ENCODE results near the gene TCL1B.

The TCL1B gene

GRCh38 chr14:95665530-95665929 is 20.7 kb upstream of the TCL1B start:
- TF ChIP-seq ZNF384 (IDR thresholded peaks at IDR 0.05) = peak; percentile 94
- ChIA-PET POLR2A (interaction anchor here (1.7 kb wide), 1 partner anchor 9 kb away, joined by 5 read pairs; no protein-coding TSS in a partner anchor), CTCF (interaction anchor here (0.6 to 1.8 kb wide), 12 partner anchors 10 to 109 kb away, joined by 3 to 11 read pairs (median 4); no protein-coding TSS in a partner anchor)
- DNase-seq (ENCODE audit: extremely low spot score) = peak; percentile 36

DNA sequence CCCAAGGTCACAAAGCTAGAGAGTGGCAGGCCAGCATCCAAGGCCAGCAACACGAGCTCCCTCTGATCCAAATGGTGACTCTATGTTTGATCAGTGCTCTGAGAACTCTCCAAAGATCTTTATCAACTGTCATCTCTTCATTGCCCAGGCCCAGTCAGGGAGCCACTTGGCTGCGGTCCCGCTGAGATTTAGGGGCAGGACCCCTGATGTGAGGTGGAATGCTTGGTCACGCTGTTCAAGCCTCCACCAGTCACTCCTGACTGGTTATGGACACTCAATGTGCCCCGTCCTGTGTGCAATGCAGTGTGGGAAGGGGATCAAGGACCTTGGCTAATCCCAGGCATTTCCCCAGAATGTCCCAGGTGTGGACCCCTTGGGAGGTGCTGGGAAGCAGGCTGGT is 19.8 kb upstream of the TCL1B start:
- CTCF ChIA-PET = interaction anchor here (1.1 to 1.8 kb wide), 3 partner anchors 11 to 55 kb away, joined by 3 to 11 read pairs (median 5); no protein-coding TSS in a partner anchor
- POLR2A ChIA-PET = interaction anchor here (1.7 kb wide), 1 partner anchor 8 kb away, joined by 5 read pairs; no protein-coding TSS in a partner anchor

GRCh38 chr14:95667249-95667693 is 19.0 kb upstream of the TCL1B start:
- ChIA-PET POLR2A (no interaction called here), CTCF (interaction anchor here (1.1 kb wide), 2 partner anchors 15 to 56 kb away, joined by 3 read pairs; no protein-coding TSS in a partner anchor)
- DNase-seq (ENCODE audit: extremely low spot score) = no peak
- TF ChIP-seq TARDBP (IDR thresholded peaks at IDR 0.05) (no peak), SUZ12 (IDR thresholded peaks at IDR 0.05) (no peak), ARNT (IDR thresholded peaks at IDR 0.05) (no peak)
- TF ChIP-seq, protein P1, sequence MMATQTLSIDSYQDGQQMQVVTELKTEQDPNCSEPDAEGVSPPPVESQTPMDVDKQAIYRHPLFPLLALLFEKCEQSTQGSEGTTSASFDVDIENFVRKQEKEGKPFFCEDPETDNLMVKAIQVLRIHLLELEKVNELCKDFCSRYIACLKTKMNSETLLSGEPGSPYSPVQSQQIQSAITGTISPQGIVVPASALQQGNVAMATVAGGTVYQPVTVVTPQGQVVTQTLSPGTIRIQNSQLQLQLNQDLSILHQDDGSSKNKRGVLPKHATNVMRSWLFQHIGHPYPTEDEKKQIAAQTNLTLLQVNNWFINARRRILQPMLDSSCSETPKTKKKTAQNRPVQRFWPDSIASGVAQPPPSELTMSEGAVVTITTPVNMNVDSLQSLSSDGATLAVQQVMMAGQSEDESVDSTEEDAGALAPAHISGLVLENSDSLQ (IDR thresholded peaks at IDR 0.05) = no peak

More for the DNA sequence above, 19.8 kb upstream of the TCL1B start:
- TF ChIP-seq ARNT (IDR thresholded peaks at IDR 0.05) (no peak), SUZ12 (IDR thresholded peaks at IDR 0.05) (no peak), SP1 (IDR thresholded peaks at IDR 0.05) (no peak), HDGF (IDR thresholded peaks at IDR 0.05; ENCODE audit: borderline replicate concordance) (no peak), CTBP1 (IDR thresholded peaks at IDR 0.05; ENCODE audit: borderline replicate concordance) (no peak), ZNF384 (IDR thresholded peaks at IDR 0.05) (no peak)
- DNase-seq (ENCODE audit: extremely low spot score) = no peak

DNA sequence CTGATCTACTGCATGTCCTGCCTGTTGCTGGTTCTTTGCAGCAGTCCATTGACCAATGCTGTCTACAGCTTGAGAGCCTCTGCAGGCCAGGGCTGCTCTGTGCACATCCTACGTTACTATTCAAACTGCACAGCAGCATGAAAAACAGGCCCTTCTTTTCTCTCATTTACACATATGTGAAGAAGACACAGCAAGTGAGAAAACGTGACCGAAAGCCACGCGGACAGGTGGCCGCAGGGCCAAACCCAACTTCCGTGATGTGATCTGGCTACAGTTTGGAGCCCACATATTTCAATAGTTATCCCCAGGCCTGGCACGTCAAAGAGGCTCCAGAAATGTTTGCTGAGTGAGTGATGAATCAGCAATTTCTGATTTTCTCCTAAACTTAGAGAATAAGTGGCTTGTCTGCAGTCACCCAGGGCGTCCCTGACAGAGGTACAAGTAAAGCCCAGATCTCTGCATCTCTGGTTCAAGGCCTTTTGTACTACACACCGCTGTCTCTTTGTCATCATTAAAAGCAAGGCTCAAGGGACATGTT is 17.9 kb upstream of the TCL1B start:
- DNase-seq (ENCODE audit: extremely low spot score) = no peak
- ChIA-PET POLR2A (no interaction called here), CTCF (interaction anchor here (1.8 kb wide), 1 partner anchor 11 kb away, joined by 7 read pairs; no protein-coding TSS in a partner anchor)
- TF ChIP-seq ARNT (IDR thresholded peaks at IDR 0.05) = no peak
- TF ChIP-seq, protein P1 (IDR thresholded peaks at IDR 0.05) = no peak
- TF ChIP-seq TARDBP (IDR thresholded peaks at IDR 0.05) = no peak
- no peak for TF ChIP-seq FOXK2 (IDR thresholded peaks at IDR 0.05)
- TF ChIP-seq ELF4 (IDR thresholded peaks at IDR 0.05) = no peak
- TF ChIP-seq L3MBTL2 (conservative IDR thresholded peaks at IDR 0.05) = no peak
- no peak for TF ChIP-seq ZNF384 (IDR thresholded peaks at IDR 0.05)
- no peak for TF ChIP-seq LEF1 (IDR thresholded peaks at IDR 0.05; ENCODE audit: borderline replicate concordance)
- TF ChIP-seq SP1 (IDR thresholded peaks at IDR 0.05) = no peak
- no peak for TF ChIP-seq FOXA1 (IDR thresholded peaks at IDR 0.05)
- no peak for TF ChIP-seq NFRKB (IDR thresholded peaks at IDR 0.05)
- TF ChIP-seq BHLHE40 (IDR thresholded peaks at IDR 0.05; ENCODE audit: borderline replicate concordance) = no peak
- no peak for TF ChIP-seq SUZ12 (IDR thresholded peaks at IDR 0.05)
- no peak for TF ChIP-seq CTBP1 (IDR thresholded peaks at IDR 0.05; ENCODE audit: borderline replicate concordance)
- TF ChIP-seq HDGF (IDR thresholded peaks at IDR 0.05; ENCODE audit: borderline replicate concordance) = no peak
- no peak for TF ChIP-seq FOXM1 (IDR thresholded peaks at IDR 0.05; ENCODE audit: borderline replicate concordance)

- ChIA-PET POLR2A (interaction anchor here (1.4 kb wide), 1 partner anchor 9 kb away, joined by 5 read pairs; no protein-coding TSS in a partner anchor), CTCF (interaction anchor here (0.6 to 0.7 kb wide), 2 partner anchors 115 to 570 kb away, joined by 3 to 6 read pairs; no protein-coding TSS in a partner anchor)
- TF ChIP-seq ELF4 (IDR thresholded peaks at IDR 0.05) (no peak), LEF1 (IDR thresholded peaks at IDR 0.05; ENCODE audit: borderline replicate concordance) (no peak), SUZ12 (IDR thresholded peaks at IDR 0.05) (no peak), ARNT (IDR thresholded peaks at IDR 0.05) (no peak), TARDBP (IDR thresholded peaks at IDR 0.05) (no peak), FOXM1 (IDR thresholded peaks at IDR 0.05; ENCODE audit: borderline replicate concordance) (no peak), BHLHE40 (IDR thresholded peaks at IDR 0.05; ENCODE audit: borderline replicate concordance) (no peak), L3MBTL2 (conservative IDR thresholded peaks at IDR 0.05) (no peak), FOXK2 (IDR thresholded peaks at IDR 0.05) (no peak), NFRKB (IDR thresholded peaks at IDR 0.05) (no peak), SP1 (IDR thresholded peaks at IDR 0.05) (no peak), CTBP1 (IDR thresholded peaks at IDR 0.05; ENCODE audit: borderline replicate concordance) (no peak), ZNF384 (IDR thresholded peaks at IDR 0.05) (no peak), FOXA1 (IDR thresholded peaks at IDR 0.05) (no peak)
- TF ChIP-seq, protein P1 (IDR thresholded peaks at IDR 0.05) = no peak
- DNase-seq (ENCODE audit: extremely low spot score) = no peak
Observed at GRCh38 chr14:95674613-95675012, 11.6 kb upstream of the TCL1B start.

GRCh38 chr14:95675486-95675885 is 10.7 kb upstream of the TCL1B start:
- CTCF ChIA-PET = interaction anchor here (0.7 kb wide), 1 partner anchor 116 kb away, joined by 3 read pairs; no protein-coding TSS in a partner anchor

More at GRCh38 chr14:95675486-95675885, 10.7 kb upstream of the TCL1B start:
- POLR2A ChIA-PET = interaction anchor here (1.4 kb wide), 1 partner anchor 10 kb away, joined by 5 read pairs; no protein-coding TSS in a partner anchor
- DNase-seq (ENCODE audit: extremely low spot score) = no peak
- TF ChIP-seq TARDBP (IDR thresholded peaks at IDR 0.05) (no peak), NFRKB (IDR thresholded peaks at IDR 0.05) (no peak), ZNF384 (IDR thresholded peaks at IDR 0.05) (no peak), ARNT (IDR thresholded peaks at IDR 0.05) (no peak), HDGF (IDR thresholded peaks at IDR 0.05; ENCODE audit: borderline replicate concordance) (no peak), ELF4 (IDR thresholded peaks at IDR 0.05) (no peak), BHLHE40 (IDR thresholded peaks at IDR 0.05; ENCODE audit: borderline replicate concordance) (no peak), FOXA1 (IDR thresholded peaks at IDR 0.05) (no peak), CTBP1 (IDR thresholded peaks at IDR 0.05; ENCODE audit: borderline replicate concordance) (no peak), FOXM1 (IDR thresholded peaks at IDR 0.05; ENCODE audit: borderline replicate concordance) (no peak), SUZ12 (IDR thresholded peaks at IDR 0.05) (no peak), L3MBTL2 (conservative IDR thresholded peaks at IDR 0.05) (no peak), LEF1 (IDR thresholded peaks at IDR 0.05; ENCODE audit: borderline replicate concordance) (no peak), SP1 (IDR thresholded peaks at IDR 0.05) (no peak), FOXK2 (IDR thresholded peaks at IDR 0.05) (no peak)
- TF ChIP-seq, protein P1 (IDR thresholded peaks at IDR 0.05) = no peak
